Activated gamma-delta T cell treated with anti-CD3 and anti-CD28 coated beads, Interleukin-2, amount 50 U/mL, for 16 hours (primary cell): ENCODE measurements around the gene HIP1.
"Not testable (repeated sequence)": the region's sequence is repeated elsewhere in the genome, so short reads cannot be mapped to it uniquely, and the experiment has no call there.

Experiments used
- DNase-seq: peaks from one replicate; pipeline ENCODE4 v3.0.0-alpha.2; 2020; ENCODE audit warnings: low read depth

Gene HIP1

DNA sequence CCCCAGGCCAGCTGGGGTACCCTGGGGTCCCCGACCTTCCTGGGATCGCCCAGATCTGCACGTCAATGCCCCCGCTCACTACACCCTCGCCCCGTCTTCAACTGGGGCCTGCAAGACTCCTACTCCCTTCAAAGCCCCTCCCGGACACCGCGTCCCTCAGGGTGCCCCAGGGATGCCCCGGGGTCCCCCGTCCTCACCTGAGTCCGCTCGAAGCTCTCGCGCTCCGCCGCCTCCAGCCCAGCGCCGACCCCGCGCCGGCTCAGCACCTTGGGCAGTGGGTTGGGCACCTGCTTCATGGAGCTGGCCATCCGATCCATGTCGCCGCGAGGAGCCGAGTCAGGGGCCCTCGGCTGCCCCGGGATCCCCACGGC, at the start of gene HIP1:
Gene HIP1, minus strand, starts transcription at position 338 of the 371 bp plus-strand sequence. Its CDS starts 21 bp downstream, at position 317.
- no peak for DNase-seq

DNA sequence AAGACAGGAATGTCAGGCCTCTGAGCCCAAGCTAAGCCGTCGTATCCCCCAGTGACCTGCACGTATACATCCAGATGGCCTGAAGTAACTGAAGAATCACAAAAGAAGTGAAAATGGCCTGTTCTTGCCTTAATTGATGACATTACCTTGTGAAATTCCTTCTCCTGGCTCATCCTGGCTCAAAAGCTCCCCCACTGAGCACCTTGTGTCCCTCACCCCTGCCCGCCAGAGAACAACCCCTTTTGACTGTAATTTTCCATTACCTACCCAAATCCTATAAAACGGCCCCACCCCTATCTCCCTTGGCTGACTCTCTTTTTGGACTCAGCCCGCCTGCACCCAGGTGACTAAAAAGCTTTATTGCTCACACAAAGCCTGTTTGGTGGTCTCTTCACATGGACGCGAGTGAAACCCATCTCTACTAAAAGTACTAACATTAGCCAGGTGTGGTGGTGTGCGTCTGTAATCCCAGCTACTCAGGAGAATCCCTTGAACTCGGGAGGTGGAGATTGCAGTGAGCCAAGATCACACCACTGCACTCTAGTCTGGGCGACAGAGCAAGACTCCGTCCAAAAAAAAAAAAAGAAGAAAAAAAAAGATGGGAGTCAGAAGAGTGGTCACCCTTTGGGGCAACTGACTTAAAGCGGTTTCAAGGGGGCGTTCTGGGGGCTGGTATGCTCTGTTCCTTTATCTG, 49.6 kb upstream of the HIP1 start:
- DNase-seq, result not testable (repeated sequence)

DNA sequence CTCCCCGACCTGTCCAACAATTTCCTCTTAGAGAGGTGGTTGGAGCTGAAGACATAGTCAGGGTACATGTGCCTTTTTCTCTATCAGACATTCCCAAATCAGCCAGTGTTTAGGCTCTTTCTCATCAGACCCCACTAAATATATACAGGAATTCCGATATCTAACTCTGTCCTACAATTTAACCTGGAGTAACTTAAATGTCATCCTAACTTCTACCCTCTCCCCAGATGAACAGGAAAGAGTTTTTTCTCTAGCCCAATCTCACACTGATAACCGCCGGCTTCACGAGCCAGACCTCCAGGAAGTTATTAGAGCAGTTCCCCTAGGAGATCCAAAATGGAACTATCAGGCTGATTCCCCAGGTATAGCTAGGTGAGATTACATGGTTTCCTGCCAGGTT, 44.3 kb upstream of the HIP1 start:
- not testable (repeated sequence) for DNase-seq

DNA sequence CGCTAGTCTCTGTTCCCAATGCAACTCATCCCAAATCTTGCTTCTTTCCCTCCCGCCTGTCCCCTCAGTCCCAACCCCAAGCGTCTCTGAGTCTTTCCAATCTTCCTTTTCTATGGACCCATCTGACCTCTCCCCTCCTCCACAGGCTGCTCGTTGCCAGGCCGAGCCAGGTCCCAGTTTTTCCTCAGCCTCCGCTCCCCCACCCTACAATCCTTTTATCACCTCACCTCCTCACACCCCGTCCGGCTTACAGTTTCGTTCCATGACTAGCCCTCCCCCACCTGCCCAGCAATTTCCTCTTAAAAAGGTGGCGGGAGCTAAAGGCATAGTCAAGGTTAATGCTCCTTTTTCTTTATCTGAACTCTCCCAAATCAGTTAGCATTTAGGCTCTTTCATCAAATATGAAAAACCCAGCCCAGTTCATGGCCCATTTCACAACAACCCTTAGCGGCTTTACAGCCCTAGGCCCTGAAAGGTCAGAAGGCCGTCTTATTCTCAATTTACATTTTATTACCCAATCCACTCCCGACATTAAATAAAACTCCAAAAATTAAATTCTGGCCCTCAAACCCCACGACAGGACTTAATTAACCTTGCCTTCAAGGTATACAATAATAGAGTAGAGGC, 42.0 kb upstream of the HIP1 start:
- DNase-seq, result not testable (repeated sequence)

DNA sequence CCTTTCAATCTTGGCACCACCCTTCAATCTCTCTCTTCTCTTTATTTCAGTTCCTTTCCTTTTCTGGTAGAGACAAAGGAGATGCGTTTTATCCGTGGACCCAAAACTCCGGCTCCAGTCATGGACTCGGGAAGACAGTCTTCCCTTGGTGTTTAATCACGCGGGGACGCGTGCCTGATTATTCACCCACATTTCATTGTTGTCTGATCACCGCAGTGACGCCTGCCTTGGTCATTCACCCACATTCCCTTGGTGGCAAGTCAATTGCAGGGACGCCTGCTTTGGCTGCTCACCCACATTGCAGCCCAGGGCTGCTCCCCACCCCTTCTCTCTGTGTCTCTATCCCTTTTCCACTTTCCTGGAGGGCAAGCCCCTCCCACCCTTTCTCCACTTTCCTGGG, 40.8 kb upstream of the HIP1 start:
- DNase-seq, result not testable (repeated sequence)

DNA sequence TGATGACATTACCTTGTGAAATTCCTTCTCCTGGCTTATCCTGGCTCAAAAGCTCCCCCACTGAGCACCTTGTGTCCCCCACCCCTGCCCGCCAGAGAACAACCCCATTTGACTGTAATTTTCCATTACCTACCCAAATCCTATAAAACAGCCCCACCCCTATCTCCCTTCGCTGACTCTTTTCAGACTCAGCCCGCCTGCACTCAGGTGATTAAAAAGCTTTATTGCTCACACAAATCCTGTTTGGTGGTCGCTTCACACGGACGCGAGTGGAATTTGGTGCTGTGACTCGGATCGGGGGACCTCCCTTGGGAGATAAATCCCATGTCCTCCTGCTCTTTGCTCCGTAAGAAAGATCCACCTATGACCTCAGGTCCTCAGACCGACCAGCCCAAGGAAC, 40.3 kb upstream of the HIP1 start:
- not testable (repeated sequence) for DNase-seq

DNA sequence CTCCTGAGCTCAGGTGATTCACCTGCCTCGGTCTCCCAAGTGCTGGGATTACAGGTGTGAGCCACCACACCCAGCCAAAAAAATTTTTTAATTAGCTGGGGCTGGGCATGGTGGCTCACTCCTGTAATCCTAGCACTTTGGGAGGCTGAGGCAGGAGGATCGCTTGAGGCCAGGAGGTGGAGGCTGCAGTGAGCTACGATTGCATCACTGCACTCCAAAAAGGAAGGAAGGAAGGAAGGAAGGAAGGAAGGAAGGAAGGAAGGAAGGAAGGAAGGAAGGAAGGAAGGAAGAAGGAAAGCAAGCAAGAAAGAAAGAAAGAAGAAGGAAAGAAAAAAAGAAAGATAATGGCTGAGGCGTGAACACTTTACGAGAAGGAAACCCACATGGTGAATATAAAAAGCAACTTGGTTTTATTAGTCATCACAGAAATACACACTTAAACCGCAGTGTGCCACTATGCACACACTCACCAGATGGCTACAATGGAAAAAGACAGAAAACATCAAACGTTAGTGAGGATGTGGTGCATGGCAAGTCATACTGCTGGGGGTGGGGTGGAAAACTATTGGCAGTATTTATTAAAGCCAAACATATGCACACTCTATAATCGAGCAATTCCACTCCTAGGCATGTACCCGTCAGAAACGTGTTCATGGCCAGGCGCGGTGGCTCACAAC, 37.7 kb upstream of the HIP1 start:
- peak; percentile 32 for DNase-seq

DNA sequence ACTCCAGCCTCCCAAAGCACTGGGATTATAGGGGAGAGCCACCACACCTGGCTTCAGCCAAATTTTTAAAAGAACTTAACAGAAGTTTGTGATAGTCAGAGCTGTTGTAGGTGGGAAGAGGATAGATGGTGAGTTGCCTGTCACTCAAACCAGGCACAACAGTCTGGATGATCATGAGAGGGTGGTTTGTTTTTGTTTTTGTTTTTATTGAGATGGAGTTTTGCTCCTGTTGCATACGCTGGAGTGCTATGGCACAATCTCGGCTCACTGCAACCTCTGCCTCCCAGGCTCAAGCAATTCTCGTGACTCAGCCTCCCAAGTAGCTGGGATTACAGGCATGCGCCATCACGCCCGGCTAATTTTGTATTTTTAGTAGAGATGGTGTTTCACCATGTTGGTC, 35.2 kb upstream of the HIP1 start:
- DNase-seq, result not testable (repeated sequence)

DNA sequence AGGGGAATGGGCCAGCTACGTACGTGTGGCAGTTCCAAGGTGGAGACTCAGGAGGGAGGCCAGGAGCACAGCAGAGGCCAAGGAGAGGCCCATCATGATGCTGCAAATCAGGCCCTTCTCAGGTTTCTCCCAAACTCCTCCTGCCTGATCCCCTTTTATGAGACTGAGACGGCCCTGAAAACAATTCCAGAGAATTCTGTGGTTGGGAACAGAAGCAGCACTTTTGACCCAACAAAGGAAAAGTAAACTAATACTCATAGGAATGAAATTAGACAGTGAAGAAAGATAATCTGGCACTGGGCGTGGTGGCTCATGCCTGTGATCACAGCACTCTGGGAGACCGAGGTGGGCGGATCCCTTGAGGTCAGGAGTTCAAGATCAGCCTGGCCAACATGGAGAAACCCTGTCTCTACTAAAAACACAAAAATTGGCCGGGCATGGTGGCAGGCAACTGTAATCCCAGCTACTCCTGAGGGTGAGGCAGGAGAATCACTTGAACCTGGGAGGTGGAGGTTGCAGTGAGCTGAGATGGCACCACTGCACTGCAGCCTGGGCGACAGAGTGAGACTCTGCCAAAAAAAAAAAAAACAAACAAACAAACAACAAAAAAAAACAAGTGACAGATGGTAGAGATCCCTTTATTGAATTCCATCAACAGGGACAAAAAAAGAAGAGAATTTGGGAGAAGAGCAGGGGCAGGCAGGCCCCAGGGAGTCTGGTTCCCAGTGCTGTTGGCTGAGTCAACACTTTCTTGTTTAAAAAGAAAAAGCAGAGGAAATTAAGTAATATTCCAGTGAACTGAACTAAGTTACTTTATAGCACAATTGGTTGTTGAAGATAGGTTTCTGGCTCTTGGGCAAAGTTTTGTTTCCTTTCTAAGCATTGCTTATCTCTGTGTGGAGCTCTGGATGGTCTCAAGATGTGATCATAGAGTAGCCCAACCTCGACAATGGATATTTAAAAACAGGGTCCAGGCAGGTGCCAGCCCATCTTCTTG, 33.6 kb upstream of the HIP1 start, which contains the start of gene CCL26:
Gene CCL26, minus strand, starts transcription at position 131 of the 997 bp plus-strand sequence. Its CDS starts 35 bp downstream, at position 96.
- no peak for DNase-seq

DNA sequence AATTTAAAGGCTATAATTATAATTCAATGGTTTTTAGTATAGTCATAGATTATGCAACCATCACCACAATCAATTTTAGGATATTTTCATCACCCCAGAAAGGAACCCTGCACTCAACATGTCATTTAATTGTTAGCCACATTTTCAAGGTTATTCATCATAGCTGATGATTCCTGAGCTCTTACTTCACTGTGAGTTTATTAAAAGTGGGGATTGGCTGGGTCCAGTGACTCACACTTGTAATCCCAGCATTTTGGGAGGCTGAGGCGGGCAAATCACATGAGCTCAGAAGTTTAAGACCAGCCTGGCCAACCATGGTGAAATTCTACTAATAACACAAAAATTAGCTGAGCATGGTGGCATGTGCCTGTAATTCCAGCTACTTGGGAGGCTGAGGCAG, 32.5 kb upstream of the HIP1 start:
- no peak for DNase-seq

DNA sequence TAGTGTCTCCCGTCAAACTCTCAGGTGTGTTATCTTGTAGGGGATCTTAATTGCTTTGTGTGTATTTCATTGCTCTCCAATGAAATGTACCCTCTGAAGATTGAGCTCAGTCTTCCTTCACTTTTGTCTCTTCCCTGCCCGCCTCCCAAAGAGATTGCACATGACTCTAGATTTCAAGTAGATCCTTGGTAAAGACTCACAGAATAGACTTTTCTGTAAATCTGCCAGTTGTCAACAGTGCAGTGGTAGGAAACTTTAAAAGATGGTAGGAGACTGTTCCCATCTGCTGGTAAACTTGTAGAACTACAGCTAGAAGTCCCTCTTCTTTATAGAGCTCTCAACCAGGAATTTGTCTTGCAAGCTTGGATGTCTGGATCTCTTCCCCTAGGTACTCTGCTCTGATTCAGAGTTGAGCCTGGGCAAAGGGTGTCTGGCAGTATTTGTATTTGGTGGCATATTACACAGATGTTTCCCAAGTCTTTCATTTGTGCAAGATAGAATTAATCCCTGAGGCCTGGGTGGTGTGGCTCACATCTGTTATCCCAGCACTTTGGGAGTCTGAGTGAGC, 23.7 kb upstream of the HIP1 start:
- DNase-seq, result no peak

DNA sequence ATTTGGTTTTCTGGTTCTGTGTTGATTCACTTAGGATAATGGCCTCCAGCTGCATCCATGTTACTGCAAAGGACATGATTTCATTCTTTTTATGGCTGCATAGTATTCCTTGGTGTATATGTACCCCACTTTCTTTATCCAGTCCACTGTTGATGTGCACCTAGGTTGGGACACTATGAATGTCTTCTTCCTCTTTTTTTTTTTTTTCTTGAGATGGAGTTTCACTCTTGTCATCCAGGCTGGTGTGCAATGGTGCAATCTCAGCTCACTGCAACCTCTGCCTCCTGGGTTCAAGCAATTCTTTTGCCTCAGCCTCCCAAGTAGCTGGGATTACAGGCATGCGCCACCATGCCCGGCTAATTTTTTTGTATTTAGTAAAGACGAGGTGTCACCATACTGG, 23.1 kb upstream of the HIP1 start:
- not testable (repeated sequence) for DNase-seq

DNA sequence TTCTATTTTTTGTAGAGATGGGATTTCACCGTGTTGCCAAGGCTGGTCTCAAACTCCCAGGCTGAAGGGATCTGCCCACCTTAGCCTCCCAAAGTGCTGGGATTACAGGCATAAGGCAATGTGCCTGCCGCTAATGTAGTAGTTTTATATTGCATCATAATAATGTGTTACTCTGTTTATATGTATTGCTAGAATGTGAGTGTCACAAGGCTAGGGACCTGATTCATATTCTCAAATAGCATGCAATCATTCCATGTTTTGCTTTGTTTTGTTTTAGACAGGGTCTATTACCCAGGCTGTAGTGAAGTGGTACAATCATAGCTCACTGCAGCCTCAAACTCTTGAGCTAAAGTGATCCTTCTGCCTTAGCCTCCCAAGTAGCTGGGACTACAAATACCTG, 19.8 kb upstream of the HIP1 start:
- DNase-seq, result no peak

DNA sequence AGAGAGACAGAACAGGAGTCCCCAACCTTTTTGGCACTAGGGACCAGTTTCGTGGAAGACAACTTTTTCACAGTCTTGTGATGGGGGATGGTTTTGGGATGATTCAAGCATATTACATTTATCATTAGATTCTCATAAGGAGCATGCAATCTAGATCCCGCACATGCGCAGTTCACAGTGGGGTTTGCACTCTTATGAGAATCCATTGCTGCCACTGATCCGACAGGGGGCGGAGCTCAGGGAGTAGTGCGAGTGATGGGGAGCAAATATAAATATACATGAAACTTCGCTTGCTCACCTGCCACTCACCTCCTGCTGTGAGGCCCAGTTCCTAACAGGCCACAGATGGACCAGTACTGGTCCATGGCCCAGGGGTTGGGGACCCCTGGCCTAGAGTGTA, 19.1 kb upstream of the HIP1 start:
- DNase-seq, result no peak

DNA sequence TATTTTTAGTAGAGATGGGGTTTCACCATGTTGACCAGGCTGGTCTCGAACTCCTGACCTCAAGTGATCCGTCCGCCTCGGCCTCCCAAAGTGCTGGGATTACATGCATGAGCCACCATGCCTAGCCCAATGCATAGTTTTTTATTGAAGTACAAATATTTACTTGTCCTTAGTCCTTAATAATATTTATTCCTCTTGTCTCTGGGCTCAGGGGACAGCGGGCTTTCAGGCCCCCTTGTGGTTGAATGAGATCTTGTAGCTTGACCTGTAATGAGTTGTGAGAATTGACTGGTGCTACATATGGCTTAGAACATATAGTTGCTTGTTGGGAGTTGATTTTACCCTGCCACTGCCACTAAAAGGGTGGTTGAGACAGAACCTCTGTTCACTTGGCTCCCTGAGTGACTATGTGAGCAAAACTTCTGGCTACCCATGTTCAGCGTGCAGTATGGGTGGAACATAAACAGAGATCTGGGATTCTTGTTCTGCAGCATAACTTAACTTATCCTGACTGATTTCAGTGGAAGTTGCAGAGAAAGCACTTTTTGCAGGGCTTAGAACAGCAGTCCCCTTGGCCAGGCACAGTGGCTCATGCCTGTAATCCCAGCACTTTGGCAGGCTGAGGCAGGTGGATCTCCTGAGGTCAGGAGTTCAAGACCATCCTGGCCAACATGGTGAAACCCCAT, 18.4 kb upstream of the HIP1 start:
- DNase-seq, result no peak

DNA sequence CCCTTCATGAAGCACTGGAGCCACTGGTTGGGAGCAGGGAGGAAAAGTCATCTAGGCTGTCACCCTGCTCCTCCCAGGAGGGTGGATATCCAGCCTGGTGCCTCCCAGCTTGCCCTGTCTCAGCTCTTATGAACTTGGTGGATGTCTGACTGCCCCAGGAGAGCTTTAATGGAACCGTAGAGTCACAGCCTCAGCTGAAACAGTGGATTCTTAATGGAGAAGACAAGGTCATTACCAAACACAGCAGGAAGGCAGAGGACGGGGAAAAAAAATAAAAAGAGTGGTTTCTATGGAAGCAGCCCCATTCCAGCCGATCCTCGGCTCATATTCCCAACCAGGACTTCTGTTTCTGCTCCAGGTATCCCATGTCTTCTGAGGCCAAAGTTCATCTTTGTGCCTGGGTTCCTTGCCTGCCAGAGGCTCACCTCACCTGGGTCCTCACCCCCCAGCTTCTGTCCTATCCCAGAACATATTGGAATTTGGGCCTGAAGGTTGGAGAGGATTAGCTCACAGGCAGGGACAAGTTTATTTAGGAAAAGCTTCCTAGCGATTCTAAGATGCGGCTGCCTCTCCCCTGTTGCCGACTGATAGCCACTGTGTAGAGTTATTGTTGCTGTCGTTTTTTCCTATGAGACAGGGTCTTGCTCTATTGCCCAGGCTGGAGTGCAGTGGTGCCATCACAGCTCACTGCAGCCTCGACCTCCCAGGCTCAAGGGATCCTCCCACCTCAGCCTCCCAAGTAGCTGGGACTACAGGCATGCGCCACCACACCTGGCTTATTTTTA, 17.7 kb upstream of the HIP1 start:
- DNase-seq, result no peak

DNA sequence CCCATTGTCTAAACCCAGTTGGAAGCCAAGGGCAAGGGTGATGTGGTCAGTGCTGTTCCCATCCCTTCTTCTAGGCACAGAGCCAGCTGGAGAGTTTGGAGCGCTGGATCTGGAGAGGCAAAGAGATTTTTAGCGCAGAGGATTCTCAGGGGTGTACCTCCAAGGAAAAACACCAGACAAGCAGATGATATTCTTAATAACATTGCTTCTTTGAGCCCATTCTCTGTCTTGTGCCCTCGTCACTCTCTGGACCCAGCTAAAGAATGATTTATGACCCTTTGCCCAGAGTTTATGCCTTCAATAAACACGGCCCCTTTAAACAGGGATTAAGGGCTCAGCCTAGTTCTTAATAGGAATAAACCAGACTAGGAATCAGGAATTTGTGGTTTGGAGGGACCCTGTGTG, 4.7 kb upstream of the HIP1 start:
- DNase-seq, result no peak

DNA sequence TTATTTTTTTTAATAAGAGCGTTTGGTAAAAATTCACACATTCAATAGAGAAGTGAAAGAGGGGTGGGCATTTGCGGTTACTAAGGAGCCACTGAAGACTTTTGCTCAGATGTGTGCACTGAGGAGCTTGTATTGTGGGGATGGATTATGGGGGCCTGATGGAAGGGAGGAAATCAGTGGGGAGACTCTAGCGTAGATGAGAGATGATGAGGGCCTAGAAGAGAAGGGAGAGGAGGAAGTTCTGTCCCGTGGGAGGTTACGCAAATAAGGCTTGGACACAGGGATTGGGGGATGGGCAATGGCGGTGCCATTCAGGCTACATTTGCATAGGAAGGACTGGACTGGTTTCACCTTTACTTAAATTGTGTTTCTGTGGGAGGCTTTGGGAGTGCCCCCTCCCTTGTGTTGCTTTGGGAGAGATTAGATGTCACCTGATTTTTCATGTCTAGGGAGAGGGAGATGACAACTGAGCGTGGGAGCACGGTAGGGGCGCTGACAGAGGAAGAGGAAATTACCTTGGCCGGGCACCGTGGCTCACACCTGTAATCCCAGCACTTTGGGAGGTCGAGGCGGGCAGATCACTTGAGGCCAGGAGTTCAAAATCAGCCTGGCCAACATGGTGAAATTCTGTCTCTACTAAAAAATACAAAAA, 2.2 kb upstream of the HIP1 start:
- no peak for DNase-seq

DNA sequence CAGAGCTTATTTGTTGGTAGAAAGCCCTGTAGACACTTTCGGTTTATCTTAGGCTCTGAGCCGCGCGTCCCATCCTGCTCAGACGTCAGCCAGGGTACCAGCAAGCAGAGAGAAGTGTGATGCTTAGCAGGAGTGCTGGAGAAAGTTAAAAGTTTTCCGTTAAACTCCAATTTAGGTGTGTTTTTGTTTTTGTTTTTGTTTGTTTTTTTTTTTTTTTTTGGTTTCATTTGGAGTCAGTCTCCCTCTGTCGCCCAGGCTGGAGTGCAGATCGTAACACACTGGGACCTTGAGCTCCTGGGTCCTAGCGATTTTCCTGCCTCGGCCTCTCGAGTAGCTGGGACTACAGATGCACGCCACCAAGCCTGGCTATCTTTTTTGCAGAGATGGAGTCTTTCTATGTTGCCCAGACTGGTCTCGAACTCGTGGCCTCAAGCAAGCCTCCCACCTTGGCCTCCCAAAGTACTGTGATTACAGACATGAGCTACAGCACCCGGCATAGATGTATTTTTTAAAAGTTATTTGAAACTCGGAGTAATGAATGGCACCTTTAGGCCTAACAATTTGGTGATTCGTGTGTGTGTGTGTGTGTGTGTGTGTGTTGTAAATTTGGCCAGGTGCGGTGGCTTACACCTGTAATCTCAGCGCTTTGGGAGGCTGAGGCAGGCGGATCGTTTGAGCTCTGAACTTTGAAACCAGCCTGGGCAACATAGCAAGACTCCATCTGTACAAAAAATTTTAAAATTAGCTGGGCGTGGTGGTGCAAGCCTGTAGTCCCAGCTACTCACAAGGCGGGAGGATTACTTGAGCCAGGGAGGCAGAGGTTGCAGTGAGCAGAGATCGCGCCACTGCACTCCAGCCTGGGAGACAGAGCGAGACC, 1.3 kb upstream of the HIP1 start:
- DNase-seq, result no peak
